ENCODE results near the gene FBXL7.

Gene FBXL7

GRCh38 chr5:15506146-15506545 is 6.2 kb downstream of the FBXL7 start:
- DNase-seq = no peak

DNA sequence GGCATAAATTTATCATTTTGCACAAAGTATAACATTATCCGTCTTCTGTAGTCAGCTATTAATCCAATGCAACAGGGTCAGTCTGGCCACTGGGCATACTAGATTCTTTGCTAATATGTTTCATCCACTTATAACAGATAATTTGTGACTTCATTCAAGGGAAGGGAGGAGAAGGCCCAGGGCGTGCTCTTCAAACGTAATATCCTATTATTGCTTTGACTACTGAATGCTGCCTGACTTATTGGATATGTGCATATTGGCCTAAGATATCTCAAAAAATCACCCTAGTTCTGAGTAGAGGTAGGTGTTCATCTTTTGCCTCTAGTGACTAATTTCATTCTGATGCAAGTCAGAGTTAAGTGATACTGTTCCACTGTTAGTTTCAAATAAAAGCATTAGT is 6.9 kb downstream of the FBXL7 start:
- DNase-seq = no peak

DNA sequence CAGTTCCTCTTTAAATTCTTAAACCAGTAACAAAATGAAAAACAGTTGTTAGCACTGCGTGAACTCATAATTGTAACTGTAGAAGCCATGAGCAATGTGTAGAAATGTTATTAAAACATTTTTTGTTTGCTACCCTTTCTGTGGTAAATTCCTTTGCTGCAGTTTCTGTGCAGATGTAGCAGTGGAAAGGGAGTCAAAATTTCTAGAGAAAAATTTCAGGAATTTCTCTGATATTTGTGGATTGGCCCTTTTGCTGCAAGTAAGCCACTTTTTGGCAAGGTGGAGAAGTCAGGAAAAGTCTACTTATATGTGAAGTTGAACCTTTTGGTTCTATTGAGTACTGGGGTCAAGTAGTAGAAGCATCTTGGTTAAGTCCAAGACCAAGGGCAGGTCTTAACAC is 10.1 kb downstream of the FBXL7 start:
- DNase-seq = no peak

DNA sequence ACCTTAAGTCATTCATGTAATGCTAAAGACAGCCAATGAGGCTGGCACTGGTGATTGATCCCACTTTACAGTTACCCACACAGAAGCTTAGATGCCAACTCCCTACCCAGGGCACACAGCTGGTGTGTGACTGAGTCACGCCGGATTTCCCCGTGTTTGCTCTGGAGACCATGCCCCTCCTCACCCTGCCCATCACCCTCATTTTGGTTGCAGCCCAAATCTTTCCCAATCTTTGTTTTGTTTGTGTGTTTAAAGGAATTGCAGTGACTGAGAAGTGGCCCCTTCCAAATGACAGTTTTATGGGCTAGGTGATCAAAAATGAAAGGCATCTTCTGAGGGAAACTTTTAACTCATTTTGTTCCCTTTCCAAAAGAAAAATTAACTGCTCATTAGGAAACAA is 10.9 kb downstream of the FBXL7 start:
- no peak for DNase-seq

DNA sequence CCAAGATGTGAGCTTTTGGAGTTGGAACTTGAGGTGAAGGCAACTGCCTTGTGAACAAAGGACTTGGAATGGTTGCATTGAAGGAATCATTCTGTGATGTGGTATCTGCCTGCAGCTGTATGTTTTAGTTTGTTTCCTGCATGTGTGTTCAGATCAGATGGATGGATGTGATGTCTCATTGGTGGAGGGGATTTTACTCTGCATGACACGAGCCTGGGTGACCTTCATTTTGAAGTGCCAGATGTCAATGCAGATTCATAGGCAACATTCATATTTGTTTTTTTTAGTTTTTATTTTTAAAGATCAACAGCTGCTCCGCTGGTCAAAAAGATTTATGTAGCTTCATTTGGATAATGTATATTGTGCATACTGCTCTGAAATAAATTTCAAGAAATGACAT is 13.5 kb downstream of the FBXL7 start:
- no peak for DNase-seq

GRCh38 chr5:15513911-15514310 is 13.9 kb downstream of the FBXL7 start:
- no peak for DNase-seq

DNA sequence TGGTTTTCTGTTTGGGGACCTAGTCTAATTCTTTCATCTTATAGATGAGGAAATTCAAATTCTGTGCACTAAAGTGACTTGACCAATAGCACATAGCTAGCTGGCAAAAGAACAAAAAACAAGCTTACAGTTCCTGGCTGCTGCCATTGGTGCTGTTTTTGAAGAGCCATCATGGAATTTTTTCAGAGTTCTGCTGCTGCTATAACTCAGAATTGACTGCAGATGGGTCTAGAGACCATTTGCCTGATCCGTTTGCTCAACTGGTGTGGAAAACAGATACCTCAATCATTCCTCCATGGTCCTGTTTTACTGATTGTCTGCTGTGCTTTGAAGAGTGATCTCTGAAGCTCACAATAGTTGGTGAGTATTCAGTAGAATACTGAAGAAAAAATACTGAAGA is 15.2 kb downstream of the FBXL7 start:
- DNase-seq = no peak

DNA sequence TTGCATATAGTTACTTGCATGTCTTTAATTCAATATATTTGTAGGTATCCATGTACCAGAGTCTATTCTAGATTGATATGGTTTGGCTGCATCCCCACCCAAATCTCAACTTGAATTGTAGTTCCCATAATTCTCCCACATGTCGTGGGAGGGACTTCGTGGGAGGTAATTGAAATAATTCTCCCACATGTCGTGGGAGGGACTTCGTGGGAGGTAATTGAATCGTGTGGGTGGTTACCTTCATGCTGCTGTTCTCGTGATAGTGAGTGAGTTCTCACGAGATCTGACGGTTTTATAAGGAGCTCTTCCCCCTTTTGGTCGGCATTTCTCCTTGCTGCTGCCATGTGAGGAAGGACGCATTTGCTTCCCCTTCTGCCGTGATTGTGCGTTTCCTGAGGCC is 16.5 kb downstream of the FBXL7 start:
- DNase-seq = no peak

DNA sequence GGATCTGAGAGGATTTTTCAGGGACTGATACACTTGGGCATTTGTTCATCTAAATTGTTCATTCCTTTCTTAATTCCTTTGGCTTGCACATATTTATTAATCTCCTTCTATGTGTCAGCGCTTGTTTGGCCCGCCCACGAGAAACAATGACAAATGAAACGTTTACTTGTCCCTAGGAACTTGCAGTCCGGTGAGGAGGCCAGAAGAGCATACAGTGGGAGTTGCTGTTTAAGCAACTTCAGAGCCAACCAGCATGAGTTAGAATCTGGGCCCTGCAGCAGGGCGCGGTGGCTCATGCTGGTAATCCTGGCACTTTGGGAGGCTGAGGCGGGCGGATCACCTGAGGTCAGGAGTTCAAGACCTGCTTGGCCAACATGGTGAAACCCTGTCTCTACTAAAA is 18.8 kb downstream of the FBXL7 start:
- no peak for DNase-seq

- DNase-seq = no peak
These were observed 20.9 kb downstream of the FBXL7 start for GRCh38 chr5:15520856-15521255.

- DNase-seq = no peak
These were observed 21.6 kb downstream of the FBXL7 start for GRCh38 chr5:15521381-15522186.

DNA sequence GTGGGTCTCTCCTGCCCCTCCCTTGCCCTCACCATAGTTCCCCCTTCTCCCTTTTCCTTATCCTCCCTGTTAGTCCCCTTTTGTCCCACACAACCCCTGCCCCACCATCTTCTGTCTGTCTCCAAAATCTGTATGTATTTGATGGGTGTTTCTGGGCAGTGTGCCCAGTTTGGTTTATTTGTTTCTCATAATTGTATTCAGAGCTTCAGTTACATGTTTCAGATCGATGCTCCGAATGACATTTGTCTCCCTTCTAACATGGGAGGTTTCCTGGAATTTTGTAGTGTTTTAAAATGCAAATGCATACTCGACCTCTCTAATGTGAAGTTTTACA is 22.2 kb downstream of the FBXL7 start:
- DNase-seq = no peak

DNA sequence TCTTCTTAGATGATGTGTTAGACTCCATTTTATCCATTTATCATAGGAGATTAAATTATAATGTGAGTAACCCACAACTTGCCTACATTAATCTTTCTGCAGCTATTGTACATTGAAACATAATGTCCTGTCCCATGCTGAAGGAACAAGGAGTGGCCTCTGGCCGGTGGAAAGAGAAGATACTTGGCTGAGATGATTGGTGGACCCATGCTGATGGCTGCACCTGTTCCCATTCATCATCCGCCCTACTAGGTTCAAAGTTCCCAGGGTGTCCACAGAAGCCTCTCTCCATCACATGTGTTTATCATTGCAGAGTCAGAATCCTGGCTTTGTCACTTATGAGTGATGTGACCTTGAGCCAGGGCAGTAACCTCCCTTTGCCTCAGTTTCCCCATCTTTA is 24.7 kb downstream of the FBXL7 start:
- DNase-seq = no peak

DNA sequence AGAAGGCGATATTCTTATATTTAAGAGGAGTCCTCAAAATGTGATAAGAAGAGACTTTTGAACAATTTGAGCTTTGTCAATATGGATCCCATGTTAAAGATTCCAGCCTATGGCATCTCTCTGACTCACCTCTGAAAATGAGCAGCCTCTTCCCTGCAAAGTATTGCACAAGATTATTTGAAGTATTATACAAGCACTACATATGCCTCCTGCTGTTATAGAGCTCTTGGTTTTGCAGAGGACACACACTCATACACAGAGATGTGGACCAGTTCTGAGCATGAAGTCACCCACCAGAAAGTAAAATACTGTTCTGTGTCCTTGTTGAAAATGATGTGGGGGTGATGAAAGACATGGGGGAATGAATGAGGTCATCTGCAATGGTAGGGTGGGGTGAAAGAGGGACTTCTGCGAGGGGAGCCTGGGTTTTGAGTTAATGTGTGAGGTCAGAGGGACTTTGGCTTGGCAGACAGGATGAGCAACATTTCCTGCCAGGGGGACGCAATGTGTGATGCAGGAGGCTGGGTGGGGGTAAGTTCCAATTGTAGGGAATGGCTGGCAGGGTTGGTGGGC is 25.8 kb downstream of the FBXL7 start:
- DNase-seq = no peak

- DNase-seq = no peak
These were observed 26.4 kb downstream of the FBXL7 start for GRCh38 chr5:15526413-15526812.

GRCh38 chr5:15528476-15528875 is 28.5 kb downstream of the FBXL7 start:
- no peak for DNase-seq

- DNase-seq = no peak
These were observed 29.0 kb downstream of the FBXL7 start for GRCh38 chr5:15529013-15529412.

DNA sequence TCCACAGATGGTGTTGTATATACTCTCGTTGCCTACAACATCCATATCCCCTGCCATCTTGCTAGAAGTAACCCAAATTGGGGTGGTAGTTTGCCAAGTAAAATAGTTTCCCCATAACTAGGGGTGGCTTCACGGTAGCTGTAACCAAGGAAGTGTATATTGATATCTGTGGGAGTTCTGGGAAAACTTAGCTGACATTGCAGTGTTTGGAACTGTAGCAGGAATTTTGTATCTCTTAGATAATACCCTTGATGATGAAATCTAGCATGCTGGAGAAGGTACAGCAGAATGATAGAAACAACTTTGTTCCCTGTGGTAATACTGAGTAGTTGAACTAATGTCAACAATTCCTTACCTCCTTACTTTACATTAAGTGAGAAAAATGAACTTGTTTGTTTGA is 29.8 kb downstream of the FBXL7 start:
- DNase-seq = no peak

GRCh38 chr5:15533129-15533893 is 33.3 kb downstream of the FBXL7 start:
- DNase-seq = no peak

- DNase-seq = no peak
These were observed 36.0 kb downstream of the FBXL7 start for GRCh38 chr5:15535938-15536337.

- no peak for DNase-seq
These were observed 38.5 kb downstream of the FBXL7 start for GRCh38 chr5:15538516-15538915.

- DNase-seq = no peak
These were observed 40.0 kb downstream of the FBXL7 start for GRCh38 chr5:15539951-15540350.

GRCh38 chr5:15544039-15544438 is 44.1 kb downstream of the FBXL7 start:
- DNase-seq = no peak

- DNase-seq = no peak
These were observed 45.1 kb downstream of the FBXL7 start for GRCh38 chr5:15545082-15545481.

All from NCI-H2081 treated with DMSO at 0.1 percent for 48 hours (cell line).